Measurements from ENCODE around the gene ARID5A. TPM values are rescaled to one million over a fixed set of nuclear protein-coding genes. Genes with fewer than 3 reads are reported as not detected.

ARID5A gene
- total and polyA plus RNA-seq, 9 of the 15 experiments (the other 6 are each of a cell fraction or from before 2014, with no cell fraction given) = 0.14 to 12.5 (median 3.0) TPM

DNA sequence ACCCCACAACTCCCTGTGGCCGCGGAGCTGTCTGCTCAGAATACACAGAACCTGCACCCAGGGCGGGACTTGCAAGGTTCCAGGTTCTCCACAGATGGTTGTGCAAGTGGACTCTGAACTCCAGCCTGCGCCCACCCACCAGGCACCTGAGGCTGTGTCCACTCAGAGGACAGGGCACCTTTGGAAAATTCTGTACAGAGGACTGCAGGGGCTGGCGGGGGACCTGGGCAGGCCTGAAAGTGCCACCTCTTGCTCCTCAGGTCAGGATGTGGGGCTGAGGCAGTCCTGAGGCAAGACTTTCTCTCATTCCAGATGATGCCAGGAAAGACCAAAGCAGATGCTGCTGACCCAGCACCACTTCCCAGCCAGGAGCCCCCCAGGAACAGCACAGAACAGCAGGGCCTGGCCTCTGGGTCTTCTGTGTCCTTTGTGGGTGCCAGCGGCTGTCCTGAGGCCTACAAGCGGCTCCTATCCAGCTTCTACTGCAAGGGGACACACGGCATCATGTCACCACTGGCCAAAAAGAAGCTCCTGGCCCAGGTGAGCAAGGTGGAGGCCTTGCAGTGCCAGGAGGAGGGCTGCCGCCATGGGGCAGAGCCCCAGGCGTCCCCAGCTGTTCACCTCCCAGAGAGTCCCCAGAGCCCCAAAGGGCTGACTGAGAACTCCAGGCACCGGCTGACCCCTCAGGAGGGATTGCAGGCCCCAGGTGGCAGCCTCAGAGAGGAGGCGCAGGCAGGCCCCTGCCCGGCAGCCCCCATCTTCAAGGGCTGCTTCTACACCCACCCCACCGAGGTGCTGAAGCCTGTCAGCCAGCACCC lies 14.4 kb downstream of the ARID5A start (continued):
- TF ChIP-seq RBM25 (IDR thresholded peaks at IDR 0.05; ENCODE audit: low read depth, low read length, severe bottlenecking) (no peak), RBFOX2 (IDR thresholded peaks at IDR 0.05; ENCODE audit: low read depth, low read length) (no peak), ZFP36 (IDR thresholded peaks at IDR 0.05; ENCODE audit: low read depth, low read length, partially characterized antibody) (no peak)

DNA sequence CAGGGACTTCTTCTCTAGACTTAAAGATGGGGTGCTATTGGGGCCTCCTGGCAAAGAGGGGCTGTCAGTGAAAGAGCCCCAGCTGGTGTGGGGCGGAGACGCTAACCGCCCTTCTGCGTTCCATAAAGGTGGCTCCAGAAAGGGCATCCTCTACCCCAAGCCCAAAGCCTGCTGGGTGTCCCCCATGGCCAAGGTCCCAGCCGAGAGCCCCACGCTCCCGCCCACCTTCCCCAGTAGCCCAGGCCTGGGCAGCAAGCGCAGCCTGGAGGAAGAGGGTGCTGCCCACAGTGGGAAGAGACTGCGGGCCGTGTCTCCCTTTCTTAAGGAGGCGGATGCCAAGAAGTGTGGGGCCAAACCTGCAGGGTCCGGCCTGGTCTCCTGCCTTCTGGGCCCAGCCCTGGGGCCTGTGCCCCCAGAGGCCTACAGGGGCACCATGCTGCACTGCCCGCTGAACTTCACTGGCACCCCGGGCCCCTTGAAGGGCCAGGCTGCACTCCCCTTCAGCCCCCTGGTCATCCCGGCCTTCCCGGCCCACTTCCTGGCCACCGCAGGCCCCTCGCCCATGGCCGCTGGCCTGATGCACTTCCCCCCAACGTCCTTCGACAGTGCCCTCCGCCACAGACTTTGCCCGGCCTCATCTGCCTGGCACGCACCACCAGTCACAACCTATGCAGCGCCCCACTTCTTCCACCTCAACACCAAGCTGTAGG lies 15.2 kb downstream of the ARID5A start:
- BruUV-seq (replicated peaks) = no TSS peak
- no peaks in the 10 kb centered on the region for H4K20me1 ChIP-seq (replicated peaks; ENCODE audit: control insufficient read depth, insufficient read depth, low read length)
- ChIA-PET CTCF (ENCODE audit: low intra/inter-chr PET ratio) (no interaction called here), POLR2A (interaction anchor here (1.0 kb wide), 1 partner anchor 12 kb away, joined by 3 read pairs; no protein-coding TSS in a partner anchor)
- H3K9ac ChIP-seq (ENCODE audit: insufficient read depth in 1 of 2, low read depth in 2 of 2, low read length in 2 of 2) = peak overlapping the region in 1 of 2 experiments; percentile 52; a peak in 1 of 4 replicates
- H3K27ac ChIP-seq (ENCODE audit: extremely low read depth, low read depth, low read length) = no peak overlapping the region
- peaks cover 0 to 37% of the 10 kb centered on the region in 2 experiments; a peak in 3 of 5 replicates for H3K4me1 ChIP-seq (replicated peaks in 1 of 2; ENCODE audit: control insufficient read depth in 2 of 2, insufficient read depth in 2 of 2, low read length in 2 of 2)
- peaks cover 4% of the 10 kb centered on the region; the same call in 1 of the 3 replicates for H3K36me3 ChIP-seq (ENCODE audit: control insufficient read depth, insufficient read depth, low read length)
- no peak for FAIRE-seq
- H3K79me2 ChIP-seq (ENCODE audit: control insufficient read depth, insufficient read depth, low read length) = no peaks in the 10 kb centered on the region
- H3K9me3 ChIP-seq (replicated peaks; ENCODE audit: control insufficient read depth, insufficient read depth, low read depth, low read length) = no peaks in the 10 kb centered on the region
- TF ChIP-seq NCOR1 (IDR thresholded peaks at IDR 0.05) (no peak), HDGF (IDR thresholded peaks at IDR 0.05) (no peak)
- H3K9me1 ChIP-seq (ENCODE audit: control insufficient read depth, insufficient read depth, low read length) = no peaks in the 10 kb centered on the region
- DNase-seq (ENCODE audit: extremely low read depth in 1 of 4, low spot score in 3 of 4) = no peak
- no peak overlapping the region for H3K4me3 ChIP-seq
- no peak for ATAC-seq
- H2AFZ ChIP-seq (ENCODE audit: low read depth, low read length) = no peak overlapping the region
- no peaks in the 10 kb centered on the region for H3K27me3 ChIP-seq (ENCODE audit: control insufficient read depth in 2 of 2, insufficient read depth in 2 of 2, low read length in 2 of 2)
- 88% methylated on average over 16 of the region's 25 CpGs for WGBS (ENCODE audit: insufficient coverage, low coverage, missing lambda C conversion rate)
- in situ Hi-C loops (cut with MboI) = loop anchor here (25.0 kb wide), 1 partner anchor 411 kb away; no protein-coding TSS in a partner anchor
- no peak overlapping the region for H3K4me2 ChIP-seq (ENCODE audit: insufficient read depth, low read length)
- intact Hi-C loops (cut with micrococcal nuclease) = loop anchor here (5.0 to 10.0 kb wide), 3 partner anchors 211 to 411 kb away; partner anchors contain the start of gene CNNM4
